DMS114 treated with DMSO at 0.1 percent for 48 hours (cell line): ENCODE data around the gene SYT6.

Experiments used
- DNase-seq: peaks from one replicate; lab custom pipeline; 2025; ENCODE audit not compliant: unreplicated experiment; lab: John Stamatoyannopoulos, UW

SYT6 gene

GRCh38 chr1:114093624-114094362 is 59.9 kb downstream of the SYT6 start:
- DNase-seq: no peak

GRCh38 chr1:114092186-114093062 is 61.2 kb downstream of the SYT6 start:
- DNase-seq: no peak

- no peak for DNase-seq
Measured at GRCh38 chr1:114091711-114092110, 62.0 kb downstream of the SYT6 start.

GRCh38 chr1:114090738-114091505 is 62.7 kb downstream of the SYT6 start:
- no peak for DNase-seq

- DNase-seq: no peak
Measured at GRCh38 chr1:114089502-114090138, 64.0 kb downstream of the SYT6 start.

GRCh38 chr1:114088392-114089299 is 65.0 kb downstream of the SYT6 start:
- DNase-seq: no peak

GRCh38 chr1:114087495-114087894 is 66.2 kb downstream of the SYT6 start:
- no peak for DNase-seq

- DNase-seq: no peak
Measured at GRCh38 chr1:114086601-114087368, 66.9 kb downstream of the SYT6 start.

GRCh38 chr1:114082867-114083585 is 70.6 kb downstream of the SYT6 start:
- no peak for DNase-seq

- DNase-seq: no peak
Measured at GRCh38 chr1:114082304-114082630, 71.4 kb downstream of the SYT6 start.

GRCh38 chr1:114081437-114082303 is 72.0 kb downstream of the SYT6 start:
- no peak for DNase-seq

GRCh38 chr1:114080511-114081436 is 72.9 kb downstream of the SYT6 start:
- DNase-seq: no peak

- DNase-seq: no peak
Measured at GRCh38 chr1:114079596-114080190, 74.0 kb downstream of the SYT6 start.

- DNase-seq: no peak
Measured at GRCh38 chr1:114078116-114078515, 75.6 kb downstream of the SYT6 start.

- DNase-seq: no peak
Measured at GRCh38 chr1:114077188-114077587, 76.5 kb downstream of the SYT6 start.

GRCh38 chr1:114076308-114076707 is 77.4 kb downstream of the SYT6 start:
- DNase-seq: no peak
